Neural progenitor cell (in vitro differentiated cells): ENCODE measurements around the gene DPH1. TPM values are rescaled to one million over a fixed set of nuclear protein-coding genes. Genes with fewer than 3 reads are reported as not detected.

Experiments
- DNase-seq: peaks from one replicate; pipeline ENCODE4 v3.0.0-alpha.2; 2016; ENCODE audit warnings: low spot score
- H2AFZ ChIP-seq: fragments of 200-600 bp; sonication (generic); replicated peaks from 2 replicates; pipeline ENCODE4 v1.6.1; 2016; ENCODE audit warnings: antibody characterized with exemption
- H3F3A ChIP-seq: fragments of 200-600 bp; sonication (generic); 2 replicates; pipeline ENCODE4 v1.6.1; 2016; ENCODE audit warnings: antibody characterized with exemption, low read depth
- H3K27ac ChIP-seq: fragments of 200-600 bp; sonication (generic); 2 replicates; pipeline ENCODE4 v1.5.1; 2016; ENCODE audit warnings: mild to moderate bottlenecking
- H3K27me3 ChIP-seq: fragments of 200-600 bp; sonication (generic); 2 replicates; pipeline ENCODE4 v1.6.1; 2016; ENCODE audit warnings: mild to moderate bottlenecking, moderate library complexity
- H3K36me3 ChIP-seq: fragments of 200-600 bp; sonication (generic); 2 replicates; pipeline ENCODE4 v1.5.1; 2016
- H3K4me1 ChIP-seq: fragments of 200-600 bp; sonication (generic); 2 replicates; pipeline ENCODE4 v1.6.1; 2016; ENCODE audit warnings: mixed run types
- H3K4me2 ChIP-seq: fragments of 200-600 bp; sonication (generic); 2 replicates; pipeline ENCODE4 v1.6.1; 2016
- H3K4me3 ChIP-seq: fragments of 200-600 bp; sonication (generic); 2 replicates; pipeline ENCODE4 v1.5.1; 2016
- H3K79me2 ChIP-seq: fragments of 200-600 bp; sonication (generic); 2 replicates; pipeline ENCODE4 v1.6.1; 2016; ENCODE audit warnings: low read depth
- H3K9ac ChIP-seq: fragments of 200-600 bp; sonication (generic); 2 replicates; pipeline ENCODE4 v1.6.1; 2016
- H3K9me3 ChIP-seq: fragments of 200-600 bp; sonication (generic); 2 replicates; pipeline ENCODE4 v1.5.1; 2016; ENCODE audit warnings: low read depth
- H4K20me1 ChIP-seq: fragments of 200-600 bp; sonication (generic); 2 replicates; pipeline ENCODE4 v1.6.1; 2016; ENCODE audit warnings: low read depth
- H3K27ac Mint-ChIP-seq: 3 replicates; pipeline ENCODE4 v1.8.0; 2021; ENCODE audit warnings: mixed read lengths
- H3K27me3 Mint-ChIP-seq: 2 replicates; pipeline ENCODE4 v1.8.0; 2022; ENCODE audit warnings: low read depth, mild to moderate bottlenecking, inconsistent platforms, moderate library complexity, mixed read lengths; ENCODE audit not compliant: insufficient read depth
- H3K36me3 Mint-ChIP-seq: 3 replicates; pipeline ENCODE4 v1.8.0; 2021; ENCODE audit warnings: mixed read lengths
- H3K4me1 Mint-ChIP-seq: 3 replicates; pipeline ENCODE4 v1.8.0; 2021; ENCODE audit warnings: mixed read lengths
- H3K4me3 Mint-ChIP-seq: 3 replicates; pipeline ENCODE4 v1.8.0; 2021; ENCODE audit warnings: mild to moderate bottlenecking, moderate library complexity, mixed read lengths
- H3K9me3 Mint-ChIP-seq: 3 replicates; pipeline ENCODE4 v1.8.0; 2020; ENCODE audit warnings: mixed read lengths
- CTCF ChIP-seq: fragments of 200-600 bp; sonication (generic); IDR thresholded peaks from 2 replicates; pipeline ENCODE4 v1.5.1; 2017; ENCODE audit warnings: antibody characterized with exemption, mild to moderate bottlenecking
- EZH2 ChIP-seq: fragments of 200-600 bp; sonication (generic); IDR thresholded peaks from 2 replicates; pipeline ENCODE4 v1.6.1; 2017; ENCODE audit warnings: antibody characterized with exemption, mild to moderate bottlenecking, moderate library complexity
- EZH2phosphoT487 ChIP-seq: fragments of 200-600 bp; sonication (generic); IDR thresholded peaks from 2 replicates; pipeline ENCODE4 v1.6.1; 2017; ENCODE audit warnings: antibody characterized with exemption
- total RNA-seq: library from RNA; depleted of rRNA; stranded (reverse); fragments of >200 nt; gene quantifications from 2 replicates; pipeline ENCODE4 v1.2.3, GENCODE V29; 2015; ENCODE audit warnings: low replicate concordance

The DPH1 gene
- total RNA-seq, 1 donor from 2014 or later, result 21.1 TPM

- DNase-seq, result no peak
- Histone ChIP-seq H3F3A (peaks cover 34% of the 10 kb centered on the region), H3K79me2 (no peaks in the 10 kb centered on the region), H3K9ac (no peak overlapping the region), H3K4me1 (peaks cover 22% of the 10 kb centered on the region), H4K20me1 (peaks cover 4% of the 10 kb centered on the region), H3K4me3 (peak overlapping the region; percentile 6), H3K36me3 (no peaks in the 10 kb centered on the region), H3K27me3 (peaks cover 99% of the 10 kb centered on the region), H2AFZ (peak overlapping the region; percentile 37), H3K9me3 (no peaks in the 10 kb centered on the region), H3K4me2 (peak overlapping the region; percentile 91), H3K27ac (no peak overlapping the region)
- Mint-ChIP-seq H3K4me3 (peak overlapping the region; percentile 75), H3K27ac (no peak overlapping the region), H3K36me3 (peaks cover 1% of the 10 kb centered on the region), H3K4me1 (peaks cover 37% of the 10 kb centered on the region), H3K27me3 (peaks cover 35% of the 10 kb centered on the region), H3K9me3 (peaks cover 5% of the 10 kb centered on the region)
- TF ChIP-seq EZH2phosphoT487 (no peak), EZH2 (no peak), CTCF (no peak)
These were observed 6.7 kb upstream of the DPH1 start for GRCh38 chr17:2023256-2023655.

GRCh38 chr17:2023692-2024571 is 6.0 kb upstream of the DPH1 start:
- Histone ChIP-seq H3F3A (peaks cover 34% of the 10 kb centered on the region), H4K20me1 (peaks cover 4% of the 10 kb centered on the region), H3K27ac (no peak overlapping the region), H2AFZ (peak overlapping the region; percentile 61), H3K36me3 (no peaks in the 10 kb centered on the region), H3K79me2 (no peaks in the 10 kb centered on the region), H3K4me1 (peaks cover 22% of the 10 kb centered on the region), H3K4me3 (peak overlapping the region; percentile 62), H3K4me2 (peak overlapping the region; percentile 91), H3K9me3 (no peaks in the 10 kb centered on the region), H3K27me3 (peaks cover 99% of the 10 kb centered on the region), H3K9ac (no peak overlapping the region)
- H3K4me1 Mint-ChIP-seq, result peaks cover 39% of the 10 kb centered on the region
- peaks cover 1% of the 10 kb centered on the region for H3K36me3 Mint-ChIP-seq
- H3K9me3 Mint-ChIP-seq, result peaks cover 5% of the 10 kb centered on the region
- H3K27me3 Mint-ChIP-seq, result peaks cover 37% of the 10 kb centered on the region
- peak overlapping the region; percentile 81 for H3K27ac Mint-ChIP-seq
- TF ChIP-seq EZH2phosphoT487 (no peak), EZH2 (peak; percentile 54)
- peak overlapping the region; percentile 89 for H3K4me3 Mint-ChIP-seq
- peak; percentile 99 for DNase-seq

GRCh38 chr17:2024572-2025219 is 5.3 kb upstream of the DPH1 start:
- H3K36me3 Mint-ChIP-seq, result peaks cover 1% of the 10 kb centered on the region
- peak overlapping the region; percentile 89 for H3K4me3 Mint-ChIP-seq

More at GRCh38 chr17:2024572-2025219, 5.3 kb upstream of the DPH1 start:
- Histone ChIP-seq H3K36me3 (no peaks in the 10 kb centered on the region), H2AFZ (peak overlapping the region; percentile 61), H3K9ac (no peak overlapping the region), H3K9me3 (no peaks in the 10 kb centered on the region), H3K4me1 (peaks cover 22% of the 10 kb centered on the region), H3K27ac (no peak overlapping the region), H3K79me2 (no peaks in the 10 kb centered on the region), H3K4me2 (peak overlapping the region; percentile 91), H3F3A (peaks cover 34% of the 10 kb centered on the region), H3K27me3 (peaks cover 99% of the 10 kb centered on the region), H4K20me1 (peaks cover 4% of the 10 kb centered on the region), H3K4me3 (peak overlapping the region; percentile 62)
- peaks cover 5% of the 10 kb centered on the region for H3K9me3 Mint-ChIP-seq
- peaks cover 39% of the 10 kb centered on the region for H3K27me3 Mint-ChIP-seq
- H3K4me1 Mint-ChIP-seq, result peaks cover 39% of the 10 kb centered on the region
- TF ChIP-seq EZH2phosphoT487 (peak; percentile 89), CTCF (no peak), EZH2 (peak; percentile 65)
- no peak overlapping the region for H3K27ac Mint-ChIP-seq
- no peak for DNase-seq
